WI38 (cell line): Measurements from ENCODE around the gene RNF220.

ENCODE experiments used
- H3K4me3 ChIP-seq: 2 replicates; pipeline ENCODE4 v1.5.1; 2011; ENCODE audit warnings: low read depth, mild to moderate bottlenecking, control low read depth, low read length
- TF ChIP-seq, protein P1 (sequence below): IDR thresholded peaks from 2 replicates; pipeline ENCODE4 v1.5.1; 2012; ENCODE audit warnings: low read depth, mild to moderate bottlenecking, control low read depth, low read length

RNF220 gene

DNA sequence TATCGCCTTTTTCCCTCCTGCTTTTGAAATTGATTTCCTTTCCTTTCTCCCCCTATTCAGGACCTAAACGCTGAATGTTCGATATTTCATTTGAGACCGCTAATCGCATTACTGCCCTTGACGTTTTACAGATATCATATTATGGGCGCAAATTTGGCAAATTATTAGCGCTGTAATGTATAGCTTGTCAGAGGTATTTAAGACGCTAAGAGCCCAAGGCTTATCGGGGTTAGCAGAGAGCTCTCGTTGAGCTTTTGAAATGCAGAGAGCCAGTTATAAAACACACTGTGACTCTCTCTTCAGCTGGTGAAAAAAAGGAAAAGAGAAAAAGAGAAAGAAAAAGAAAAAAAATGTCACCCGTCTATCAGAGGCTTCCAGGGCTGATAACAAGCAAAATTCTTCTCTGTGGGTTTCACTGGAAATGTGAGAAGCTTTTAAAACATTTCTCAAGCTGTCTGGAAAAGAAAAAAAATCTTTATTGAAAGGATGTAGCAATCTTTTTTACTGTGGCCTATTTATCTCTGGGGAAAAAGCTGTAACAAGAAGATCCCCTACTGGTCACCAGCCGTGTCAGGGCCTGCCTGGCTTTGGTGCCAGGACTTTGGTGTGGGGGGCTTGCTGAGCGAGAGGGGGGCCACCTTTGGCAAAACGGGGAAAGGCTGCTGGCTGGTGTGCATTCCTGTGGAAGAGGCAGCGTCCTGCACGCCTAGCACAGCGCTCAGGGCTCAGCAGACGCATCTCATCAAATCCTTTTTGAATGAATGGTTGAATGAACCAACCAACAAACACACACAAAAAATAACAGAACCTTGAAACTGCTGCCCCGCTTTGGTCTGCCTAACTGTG lies 119.8 kb downstream of the RNF220 start:
- H3K4me3 ChIP-seq, result no peak overlapping the region
- TF ChIP-seq, protein P1, sequence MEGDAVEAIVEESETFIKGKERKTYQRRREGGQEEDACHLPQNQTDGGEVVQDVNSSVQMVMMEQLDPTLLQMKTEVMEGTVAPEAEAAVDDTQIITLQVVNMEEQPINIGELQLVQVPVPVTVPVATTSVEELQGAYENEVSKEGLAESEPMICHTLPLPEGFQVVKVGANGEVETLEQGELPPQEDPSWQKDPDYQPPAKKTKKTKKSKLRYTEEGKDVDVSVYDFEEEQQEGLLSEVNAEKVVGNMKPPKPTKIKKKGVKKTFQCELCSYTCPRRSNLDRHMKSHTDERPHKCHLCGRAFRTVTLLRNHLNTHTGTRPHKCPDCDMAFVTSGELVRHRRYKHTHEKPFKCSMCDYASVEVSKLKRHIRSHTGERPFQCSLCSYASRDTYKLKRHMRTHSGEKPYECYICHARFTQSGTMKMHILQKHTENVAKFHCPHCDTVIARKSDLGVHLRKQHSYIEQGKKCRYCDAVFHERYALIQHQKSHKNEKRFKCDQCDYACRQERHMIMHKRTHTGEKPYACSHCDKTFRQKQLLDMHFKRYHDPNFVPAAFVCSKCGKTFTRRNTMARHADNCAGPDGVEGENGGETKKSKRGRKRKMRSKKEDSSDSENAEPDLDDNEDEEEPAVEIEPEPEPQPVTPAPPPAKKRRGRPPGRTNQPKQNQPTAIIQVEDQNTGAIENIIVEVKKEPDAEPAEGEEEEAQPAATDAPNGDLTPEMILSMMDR, result no peak

DNA sequence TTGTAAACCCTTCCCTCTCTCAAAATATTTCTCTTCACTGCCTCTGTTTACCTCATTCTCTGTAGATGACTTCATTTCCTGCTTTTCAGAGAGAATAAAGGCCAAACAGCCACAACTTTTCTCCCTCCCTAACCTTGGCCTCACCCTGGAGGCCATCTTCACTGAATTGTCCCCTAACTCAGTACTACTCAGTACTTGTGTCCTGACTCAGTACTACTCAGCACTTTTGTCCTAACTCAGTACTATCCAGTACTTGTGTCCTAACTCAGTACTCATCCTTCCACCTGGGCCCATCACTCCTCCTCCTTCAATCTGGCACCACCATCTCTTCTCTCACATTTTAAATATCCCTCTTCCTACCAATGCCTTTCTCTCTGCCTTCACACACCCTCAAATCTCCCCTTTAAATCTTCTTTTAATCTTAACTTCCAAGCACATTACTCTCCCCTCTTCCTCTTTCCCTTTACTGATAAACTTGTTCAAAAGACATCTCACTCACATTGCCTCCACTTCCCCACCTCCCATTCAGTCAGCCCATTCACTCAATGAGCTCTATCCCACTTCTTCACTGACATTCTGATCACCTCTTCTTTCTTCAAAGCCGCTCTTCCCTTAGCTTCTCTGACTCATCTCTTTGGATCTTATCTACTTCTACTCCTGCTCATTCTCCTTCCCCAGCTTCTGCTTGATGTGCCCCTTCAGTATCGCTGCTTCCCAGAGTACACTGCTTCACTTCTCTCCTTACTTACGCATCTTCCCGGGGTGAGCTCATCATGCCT lies 121.4 kb downstream of the RNF220 start:
- TF ChIP-seq, protein P1, result no peak
- H3K4me3 ChIP-seq, result no peak overlapping the region

DNA sequence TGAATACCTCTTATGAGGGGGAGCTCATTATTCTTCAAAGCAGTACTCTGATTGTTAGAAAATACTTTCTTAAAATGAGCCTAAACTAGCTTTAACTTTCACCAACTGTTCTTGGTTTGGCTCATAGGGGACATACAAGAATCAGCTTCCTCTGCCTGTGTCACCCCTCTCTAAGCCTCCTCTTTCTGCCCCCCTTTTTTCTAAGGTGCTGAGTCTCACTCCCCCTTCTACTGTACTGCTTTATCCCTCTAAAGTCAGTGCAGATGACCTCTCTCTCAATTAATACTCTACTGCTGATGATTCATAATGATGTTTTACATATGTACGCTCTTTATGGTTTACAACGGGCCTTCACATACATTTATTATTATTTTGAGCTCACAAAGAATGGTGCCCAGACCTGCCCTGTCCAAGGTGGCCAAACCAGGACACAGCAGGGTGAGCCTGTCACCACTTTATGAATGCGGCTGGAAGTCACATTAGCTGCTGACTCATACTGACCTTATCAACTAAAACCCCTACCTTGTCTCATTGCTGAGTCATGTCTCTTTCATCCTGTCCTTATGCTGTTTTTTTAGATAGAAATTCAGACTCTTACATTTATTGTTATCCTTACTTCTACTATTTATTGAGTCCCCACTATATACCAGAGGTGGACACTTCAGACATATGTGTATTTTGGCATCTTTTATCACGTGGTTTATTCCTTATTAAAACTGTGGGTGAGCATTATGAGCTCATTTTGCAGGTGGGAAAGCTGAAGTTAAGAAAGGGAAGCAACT lies 126.9 kb downstream of the RNF220 start:
- TF ChIP-seq, protein P1, result no peak
- H3K4me3 ChIP-seq, result no peak overlapping the region

DNA sequence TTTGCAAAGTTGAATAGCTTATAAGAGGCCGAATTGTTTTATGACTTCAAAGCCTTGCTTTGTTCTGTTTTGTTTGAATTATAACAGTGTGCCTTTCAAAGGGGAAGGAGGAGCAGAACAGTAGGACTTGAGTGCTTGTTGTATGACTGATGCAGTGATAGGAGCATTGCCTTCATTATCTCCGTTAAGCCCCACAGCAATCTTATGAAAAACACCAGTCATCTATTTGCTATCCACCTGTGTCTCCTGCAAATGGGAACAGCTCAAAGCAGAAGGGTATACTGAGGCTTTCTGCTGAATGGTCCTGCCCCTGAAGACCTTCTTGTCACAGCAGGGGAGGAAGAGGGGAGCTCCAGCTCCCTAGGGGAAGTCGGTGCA lies 127.5 kb downstream of the RNF220 start:
- H3K4me3 ChIP-seq, result no peak overlapping the region
- TF ChIP-seq, protein P1, result no peak

- no peak overlapping the region for H3K4me3 ChIP-seq
- TF ChIP-seq, protein P1, result no peak
Observed at GRCh38 chr1:44534771-44535170, 129.7 kb downstream of the RNF220 start.

GRCh38 chr1:44536357-44537209 lies 131.5 kb downstream of the RNF220 start:
- no peak overlapping the region for H3K4me3 ChIP-seq
- TF ChIP-seq, protein P1, result no peak
